Neuron (in vitro differentiated cells): ENCODE results near the gene BCAR3.

Source experiments
- H2AFZ ChIP-seq: one replicate; pipeline ENCODE4 v1.6.1; 2013; ENCODE audit warnings: low read depth, mild to moderate bottlenecking, inconsistent platforms, low read length, moderate library complexity
- H3K27me3 ChIP-seq: one replicate; pipeline ENCODE4 v1.6.1; 2013; ENCODE audit warnings: low read length; ENCODE audit not compliant: insufficient read depth
- H3K36me3 ChIP-seq: one replicate; pipeline ENCODE4 v1.6.1; 2013; ENCODE audit warnings: low read length; ENCODE audit not compliant: insufficient read depth
- H3K4me1 ChIP-seq: one replicate; pipeline ENCODE4 v1.6.1; 2013; ENCODE audit warnings: low read length; ENCODE audit not compliant: insufficient read depth
- H3K4me3 ChIP-seq: 2 replicates; pipeline ENCODE4 v1.5.1; 2013; ENCODE audit warnings: mild to moderate bottlenecking, low read length, moderate library complexity
- H3K9me3 ChIP-seq: one replicate; pipeline ENCODE4 v1.6.1; 2013; ENCODE audit warnings: low read length

The BCAR3 gene

DNA sequence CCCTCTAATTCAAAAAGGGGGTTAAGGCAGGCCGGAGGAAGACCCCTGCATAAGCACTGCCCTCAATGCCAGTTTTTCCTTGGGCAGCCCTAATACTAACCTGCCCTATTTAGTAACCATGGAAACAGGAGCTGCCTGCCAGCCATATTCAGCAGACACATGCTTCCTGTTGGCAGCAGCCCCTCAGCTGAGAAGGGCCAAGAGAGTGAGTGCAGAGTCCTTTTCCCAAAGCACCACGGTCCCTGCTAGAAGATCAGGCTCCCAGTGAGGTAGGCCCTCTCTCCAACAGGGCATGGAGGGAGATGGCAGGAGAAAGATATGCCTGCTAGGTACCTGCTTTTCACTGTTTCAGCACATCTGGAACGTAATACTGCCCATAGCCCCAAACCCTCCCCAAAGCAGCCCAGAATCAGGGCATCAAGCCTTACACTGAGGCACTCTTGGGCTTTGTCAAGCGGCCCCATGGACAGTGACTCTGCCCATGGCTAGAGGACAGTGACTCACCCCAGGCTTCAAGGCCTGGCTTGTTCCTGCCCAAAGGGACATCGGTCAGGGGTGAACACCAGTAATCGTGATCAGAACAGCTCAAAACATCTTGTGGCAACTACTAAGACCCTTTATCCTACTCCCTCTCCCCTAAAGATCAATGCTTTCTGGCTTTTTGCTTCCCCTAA is 64.5 kb downstream of the BCAR3 start:
- no peak overlapping the region for H2AFZ ChIP-seq
- H3K36me3 ChIP-seq = no peaks in the 10 kb centered on the region
- no peak overlapping the region for H3K4me3 ChIP-seq
- H3K27me3 ChIP-seq = no peaks in the 10 kb centered on the region
- peaks cover 29% of the 10 kb centered on the region for H3K4me1 ChIP-seq
- H3K9me3 ChIP-seq = no peaks in the 10 kb centered on the region

DNA sequence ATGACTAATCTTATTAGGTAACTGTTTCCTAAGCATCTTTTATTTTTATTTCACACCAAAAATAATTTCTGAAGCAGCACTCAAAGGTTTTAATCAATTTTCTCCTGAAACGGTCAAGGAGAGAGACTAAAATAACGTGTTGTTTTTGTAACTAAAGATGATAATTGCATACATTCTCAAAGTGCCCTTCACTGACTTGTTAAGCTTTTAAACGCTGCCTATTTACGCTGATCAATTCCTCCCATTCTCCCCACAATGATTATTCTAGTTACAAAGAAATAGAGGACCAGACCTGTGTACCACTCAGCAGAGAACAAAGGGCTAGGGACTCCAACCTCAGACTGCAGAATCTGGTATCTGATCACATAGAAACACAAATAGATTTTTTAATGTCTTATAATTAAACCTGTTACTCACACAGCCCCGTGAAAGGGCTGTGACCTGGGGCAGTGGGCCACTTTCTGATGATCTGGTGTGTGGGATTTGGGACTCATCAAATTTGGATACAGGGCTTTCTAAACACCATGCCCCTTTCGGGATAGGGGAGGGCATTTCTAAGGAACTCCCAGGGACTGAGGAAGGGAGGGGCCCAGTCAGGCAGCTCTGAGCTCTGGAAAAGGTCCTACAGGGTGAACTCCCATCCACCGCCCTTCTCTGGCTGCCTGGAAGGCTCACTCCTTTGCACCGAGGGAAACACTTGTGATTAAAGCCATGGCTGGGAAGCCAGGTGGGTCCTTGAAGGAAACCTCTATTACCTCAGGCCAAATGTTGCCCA is 65.2 kb downstream of the BCAR3 start:
- H3K9me3 ChIP-seq = no peaks in the 10 kb centered on the region
- H2AFZ ChIP-seq = no peak overlapping the region
- H3K4me1 ChIP-seq = peaks cover 29% of the 10 kb centered on the region
- no peaks in the 10 kb centered on the region for H3K27me3 ChIP-seq
- no peaks in the 10 kb centered on the region for H3K36me3 ChIP-seq
- H3K4me3 ChIP-seq = no peak overlapping the region

DNA sequence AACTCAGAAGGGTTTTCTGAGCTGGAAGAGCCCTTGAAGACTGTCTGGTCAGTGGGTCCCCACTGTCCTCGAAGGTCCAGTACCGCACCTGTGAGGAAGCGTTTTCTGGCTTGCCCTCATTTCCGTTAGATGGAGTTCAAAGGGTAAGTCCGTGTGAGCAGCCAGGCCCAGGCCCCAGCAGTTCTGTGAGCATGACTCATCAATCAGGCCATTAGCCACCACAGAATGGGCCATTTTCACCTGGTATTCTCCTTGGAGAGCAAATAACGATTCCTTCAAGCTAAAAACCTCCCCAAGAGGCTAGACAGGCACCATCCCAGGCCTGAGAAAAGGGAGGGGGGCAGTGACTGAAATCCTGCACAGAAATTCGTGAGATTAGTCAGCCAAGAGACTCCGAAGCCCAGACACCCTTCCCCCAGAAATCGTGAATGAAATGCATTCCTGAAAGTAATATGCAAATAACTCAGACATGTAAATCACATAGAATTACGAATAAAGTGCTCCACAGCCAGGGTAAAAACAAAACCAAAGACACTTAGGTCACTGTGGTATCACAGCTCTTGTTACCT is 66.0 kb downstream of the BCAR3 start:
- Histone ChIP-seq H3K4me3 (no peak overlapping the region), H2AFZ (no peak overlapping the region), H3K9me3 (no peaks in the 10 kb centered on the region), H3K36me3 (no peaks in the 10 kb centered on the region), H3K4me1 (peaks cover 29% of the 10 kb centered on the region), H3K27me3 (no peaks in the 10 kb centered on the region)

DNA sequence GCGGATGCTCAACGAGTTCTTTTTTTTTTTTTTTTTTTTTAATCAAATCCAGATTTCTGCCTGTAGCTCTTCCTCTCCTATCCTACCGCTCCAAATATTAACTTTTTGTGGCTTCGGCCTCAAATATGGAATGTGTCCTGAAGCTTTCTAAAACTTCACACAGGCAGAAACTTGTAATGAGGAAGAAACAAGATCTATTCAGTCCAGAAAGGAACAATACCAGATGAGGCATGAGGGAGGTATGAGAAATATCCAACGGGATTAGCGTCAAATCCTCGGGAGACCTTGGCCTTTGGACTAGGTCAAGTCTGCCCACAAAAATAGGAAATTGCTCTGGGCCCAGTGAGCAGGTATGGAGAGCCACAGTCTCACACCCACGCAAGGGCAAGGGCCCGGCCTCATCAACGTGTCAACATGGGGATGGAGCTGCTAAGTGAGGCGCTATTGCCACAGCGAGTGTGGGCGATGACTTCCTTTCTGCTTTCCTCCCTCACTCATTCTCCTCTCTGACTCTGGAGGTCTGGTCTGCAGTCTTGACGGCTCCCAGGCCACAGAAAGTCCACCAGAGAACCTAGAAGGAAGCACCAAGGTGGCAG is 66.6 kb downstream of the BCAR3 start:
- Histone ChIP-seq H2AFZ (no peak overlapping the region), H3K36me3 (no peaks in the 10 kb centered on the region), H3K27me3 (no peaks in the 10 kb centered on the region), H3K4me3 (no peak overlapping the region), H3K9me3 (no peaks in the 10 kb centered on the region), H3K4me1 (peaks cover 29% of the 10 kb centered on the region)

DNA sequence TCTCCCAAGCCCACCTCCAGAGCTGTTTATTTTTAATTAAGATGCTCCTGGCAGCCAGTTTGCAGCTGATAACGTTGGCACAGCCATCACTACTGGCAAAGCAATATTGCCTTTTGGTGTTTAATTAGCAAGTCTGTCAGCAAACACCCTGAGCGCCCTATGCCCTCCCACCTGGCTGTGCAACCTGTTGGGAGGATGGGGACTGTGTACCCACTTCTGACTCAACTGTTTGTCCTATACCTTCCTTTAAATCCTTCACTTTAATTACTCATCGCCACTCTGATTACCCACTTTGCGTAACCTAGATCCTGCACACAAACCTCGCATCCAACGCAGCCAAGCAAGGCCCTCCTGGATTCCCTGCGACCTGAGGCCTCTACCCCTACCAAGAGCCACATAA is 67.1 kb downstream of the BCAR3 start:
- no peaks in the 10 kb centered on the region for H3K36me3 ChIP-seq
- H3K4me3 ChIP-seq = no peak overlapping the region
- no peaks in the 10 kb centered on the region for H3K27me3 ChIP-seq
- H3K4me1 ChIP-seq = peaks cover 29% of the 10 kb centered on the region
- no peaks in the 10 kb centered on the region for H3K9me3 ChIP-seq
- H2AFZ ChIP-seq = no peak overlapping the region

DNA sequence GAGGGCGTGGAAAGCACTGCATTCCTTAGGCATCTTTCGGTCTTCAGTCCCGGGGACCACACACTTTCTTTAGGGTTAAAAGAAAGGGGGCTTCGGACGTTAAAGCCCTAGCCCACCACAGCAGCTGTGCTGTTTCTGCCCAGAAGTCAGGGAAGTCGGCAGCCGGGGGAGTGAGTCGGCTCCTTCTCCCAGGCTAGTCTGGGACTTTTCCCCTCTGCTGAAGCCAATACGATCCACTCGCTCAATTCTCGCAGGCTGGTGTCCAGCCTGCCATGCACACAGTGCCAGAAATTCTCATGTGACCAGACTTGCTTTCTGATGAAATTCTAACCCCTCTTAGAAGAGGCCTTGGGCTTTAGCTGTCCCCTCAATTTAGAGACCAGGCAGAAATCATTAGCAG is 67.7 kb downstream of the BCAR3 start:
- H2AFZ ChIP-seq = no peak overlapping the region
- no peaks in the 10 kb centered on the region for H3K36me3 ChIP-seq
- peaks cover 29% of the 10 kb centered on the region for H3K4me1 ChIP-seq
- no peaks in the 10 kb centered on the region for H3K27me3 ChIP-seq
- no peak overlapping the region for H3K4me3 ChIP-seq
- no peaks in the 10 kb centered on the region for H3K9me3 ChIP-seq

DNA sequence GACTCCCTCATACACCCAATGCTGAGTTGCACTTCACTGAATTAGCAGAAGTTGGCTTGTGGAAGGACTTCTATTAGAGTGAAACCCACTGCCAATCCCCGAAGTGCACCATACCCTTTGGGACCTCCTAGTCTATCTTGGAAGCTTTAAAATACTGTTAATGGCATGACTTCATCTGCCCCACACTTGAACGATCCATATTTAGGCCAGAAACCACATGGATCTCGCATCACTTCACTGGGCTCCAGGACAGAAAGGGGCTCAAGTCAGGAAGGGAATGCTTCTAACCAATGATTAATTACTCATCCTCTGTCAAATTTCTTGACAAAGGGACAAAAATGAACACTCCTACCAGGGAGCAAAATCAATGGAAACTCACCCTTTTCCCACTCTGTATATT is 69.1 kb downstream of the BCAR3 start:
- Histone ChIP-seq H3K27me3 (no peaks in the 10 kb centered on the region), H3K4me1 (peaks cover 20% of the 10 kb centered on the region), H3K9me3 (no peaks in the 10 kb centered on the region), H2AFZ (no peak overlapping the region), H3K36me3 (no peaks in the 10 kb centered on the region), H3K4me3 (no peak overlapping the region)

DNA sequence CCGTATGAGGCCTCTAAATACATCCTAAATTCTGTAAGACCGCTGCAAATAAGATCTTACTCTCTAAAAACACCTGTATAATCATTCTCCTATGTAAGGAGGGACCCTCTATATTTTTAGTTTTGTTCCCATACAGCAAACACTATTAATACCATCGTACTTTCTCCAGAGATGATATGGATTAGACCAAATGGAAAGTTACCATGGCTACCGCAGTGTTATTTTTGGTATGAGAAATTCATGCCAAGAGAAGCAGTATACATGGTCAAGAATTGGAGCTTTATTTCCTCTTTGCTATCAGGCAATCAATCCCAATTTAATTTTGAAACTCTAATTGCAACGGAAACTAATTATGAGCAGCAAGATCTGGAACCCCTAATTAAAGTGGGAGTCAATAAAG is 70.0 kb downstream of the BCAR3 start:
- Histone ChIP-seq H3K36me3 (no peaks in the 10 kb centered on the region), H3K4me1 (peaks cover 12% of the 10 kb centered on the region), H2AFZ (no peak overlapping the region), H3K27me3 (no peaks in the 10 kb centered on the region), H3K4me3 (no peak overlapping the region), H3K9me3 (no peaks in the 10 kb centered on the region)

DNA sequence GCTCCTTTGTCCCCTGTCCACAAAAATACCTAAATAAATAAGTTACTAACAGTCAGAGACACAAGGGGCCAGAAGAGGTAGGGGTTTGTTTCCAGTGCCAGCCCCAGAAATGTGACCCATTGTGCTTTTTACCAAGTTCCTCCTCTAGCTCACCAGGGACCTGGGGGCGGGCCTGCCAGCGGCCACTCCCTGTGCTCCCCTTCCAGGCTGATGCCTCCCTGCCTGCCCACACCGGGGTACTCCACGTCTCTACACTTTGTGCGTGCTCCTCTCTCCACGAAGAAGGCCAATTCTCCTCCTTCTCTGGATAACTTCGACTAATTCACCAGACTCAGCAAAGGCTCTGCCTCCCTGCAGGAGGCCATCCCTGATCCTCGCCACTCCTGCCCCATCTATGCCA is 72.1 kb downstream of the BCAR3 start:
- H3K36me3 ChIP-seq = no peaks in the 10 kb centered on the region
- H2AFZ ChIP-seq = no peak overlapping the region
- no peaks in the 10 kb centered on the region for H3K9me3 ChIP-seq
- H3K27me3 ChIP-seq = no peaks in the 10 kb centered on the region
- H3K4me3 ChIP-seq = no peak overlapping the region
- H3K4me1 ChIP-seq = no peaks in the 10 kb centered on the region

DNA sequence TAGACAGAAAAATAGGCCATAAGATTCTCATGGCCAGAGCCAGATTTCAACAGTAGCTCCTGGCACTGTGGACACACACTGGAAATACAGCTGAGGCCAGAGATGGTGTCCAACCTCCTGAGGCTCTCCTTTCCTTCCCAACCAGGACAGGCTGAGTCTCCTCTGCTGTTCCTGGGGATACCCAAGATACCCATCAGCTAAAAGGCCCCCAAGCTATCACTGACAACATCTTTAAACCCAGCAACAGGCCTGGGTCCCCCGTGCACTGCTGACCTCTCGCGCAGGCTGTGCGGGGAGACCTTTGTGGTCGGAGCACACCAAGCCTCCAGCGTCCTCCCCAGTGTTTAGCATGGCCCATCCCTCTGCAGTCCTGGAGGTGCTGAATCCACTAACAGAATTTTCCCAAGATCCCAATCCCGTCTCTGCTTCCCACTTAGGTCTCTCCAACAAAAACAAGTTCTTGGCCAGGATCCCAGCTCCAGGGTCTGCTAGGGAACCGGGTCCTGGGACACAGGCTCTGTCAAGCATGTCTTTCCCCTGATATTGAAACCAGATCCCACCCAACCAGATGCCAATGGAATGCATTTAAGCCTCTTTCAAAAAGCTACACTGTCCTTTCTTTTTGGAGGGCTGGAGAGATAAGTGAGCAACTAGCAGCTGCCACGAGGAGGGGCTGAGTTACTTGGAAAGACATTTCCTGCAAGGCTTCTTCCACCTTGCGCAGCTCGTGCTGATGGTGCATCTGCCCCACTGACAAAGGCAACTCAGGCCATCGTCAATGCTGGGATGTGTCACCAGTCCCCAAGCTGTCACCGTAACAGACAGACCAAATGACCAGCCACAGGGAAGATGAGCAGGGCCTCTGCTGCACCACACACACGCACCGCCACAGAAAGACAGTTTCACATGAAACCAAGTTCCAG is 73.2 kb downstream of the BCAR3 start:
- H2AFZ ChIP-seq = no peak overlapping the region
- no peaks in the 10 kb centered on the region for H3K9me3 ChIP-seq
- no peak overlapping the region for H3K4me3 ChIP-seq
- no peaks in the 10 kb centered on the region for H3K36me3 ChIP-seq
- H3K27me3 ChIP-seq = no peaks in the 10 kb centered on the region
- H3K4me1 ChIP-seq = no peaks in the 10 kb centered on the region

DNA sequence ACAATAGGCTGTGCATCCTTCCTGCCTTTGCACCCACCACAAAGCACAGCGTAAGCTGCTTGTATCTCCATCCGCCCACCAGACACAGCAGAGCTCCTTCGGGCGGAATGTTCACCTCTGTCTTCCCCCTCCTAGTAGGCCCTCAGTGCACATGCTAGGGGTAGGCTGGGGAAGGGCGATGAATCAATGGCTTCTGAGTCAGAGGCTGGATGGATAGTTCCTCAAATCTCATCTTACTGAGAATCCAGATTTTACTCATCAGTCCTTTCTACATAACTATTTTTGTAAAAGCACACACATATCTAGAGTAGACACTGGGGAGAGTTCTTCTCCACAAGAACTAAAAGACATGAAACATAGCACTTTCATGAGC is 73.8 kb downstream of the BCAR3 start:
- no peak overlapping the region for H3K4me3 ChIP-seq
- no peak overlapping the region for H2AFZ ChIP-seq
- H3K9me3 ChIP-seq = no peaks in the 10 kb centered on the region
- H3K27me3 ChIP-seq = no peaks in the 10 kb centered on the region
- H3K36me3 ChIP-seq = no peaks in the 10 kb centered on the region
- H3K4me1 ChIP-seq = no peaks in the 10 kb centered on the region

DNA sequence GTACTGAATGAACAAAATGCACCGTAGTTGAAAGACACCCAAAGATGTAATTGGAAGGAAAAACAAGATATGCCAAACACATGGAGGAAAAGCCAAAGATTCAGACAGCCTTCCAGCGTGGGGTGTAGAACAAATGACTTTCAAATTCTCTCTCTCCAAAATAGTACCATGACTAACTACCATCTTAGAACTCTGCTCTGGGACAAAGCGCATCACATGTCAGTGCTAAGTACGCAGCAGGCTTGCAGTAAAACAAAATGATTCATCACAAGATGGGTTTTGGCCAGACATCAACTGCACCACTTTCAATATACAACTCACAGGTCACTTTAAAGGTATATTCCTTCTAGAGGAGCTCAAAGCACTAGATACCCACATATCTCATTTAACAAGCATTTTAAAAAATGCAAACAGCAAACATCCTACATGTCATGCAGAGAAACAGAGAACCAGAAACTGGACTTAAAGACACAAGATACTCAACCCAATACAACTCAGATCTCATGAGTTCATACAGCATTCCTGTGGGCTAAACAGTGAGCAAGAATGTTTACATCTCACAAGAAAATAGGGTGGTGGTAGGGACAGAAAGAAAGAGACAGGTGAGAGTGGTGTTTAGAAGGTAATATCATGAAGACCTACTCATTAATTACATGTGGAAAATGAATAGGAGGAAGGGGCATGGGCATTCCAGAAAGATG is 75.7 kb downstream of the BCAR3 start:
- H3K4me1 ChIP-seq = no peaks in the 10 kb centered on the region

More for the DNA sequence above, 75.7 kb downstream of the BCAR3 start:
- Histone ChIP-seq H3K36me3 (no peaks in the 10 kb centered on the region), H2AFZ (no peak overlapping the region), H3K27me3 (no peaks in the 10 kb centered on the region), H3K4me3 (no peak overlapping the region), H3K9me3 (no peaks in the 10 kb centered on the region)
